CD4-positive, alpha-beta T cell treated with Interleukin-10 for 1 hour (primary cell): ENCODE results near the gene DPPA3.

Source experiments
- DNase-seq: peaks from one replicate; pipeline ENCODE4 v3.0.0-alpha.2; 2020

DPPA3 gene

GRCh38 chr12:7731486-7731885 is 20.3 kb downstream of the DPPA3 start:
- DNase-seq, result no peak

- no peak for DNase-seq
Measured at GRCh38 chr12:7732993-7733392, 21.8 kb downstream of the DPPA3 start.

DNA sequence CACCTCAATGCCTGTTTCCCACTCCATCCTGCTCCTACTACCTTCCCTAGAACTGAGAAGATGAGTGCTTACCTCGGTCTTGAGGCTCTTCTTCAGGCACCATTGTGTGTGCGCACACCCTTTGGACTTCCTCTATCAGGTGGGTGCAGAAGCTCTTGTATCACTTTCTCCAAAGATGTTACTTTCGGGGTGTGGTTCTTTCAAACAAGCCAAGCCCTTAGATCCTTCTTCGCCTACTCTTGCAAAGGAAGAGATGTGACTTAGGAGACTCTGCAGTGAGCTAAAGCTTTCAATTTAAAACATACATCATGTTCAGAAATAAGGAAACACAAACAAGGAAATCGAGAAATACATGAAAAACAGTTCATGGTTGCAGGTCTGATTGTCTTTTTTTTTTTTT is 36.0 kb downstream of the DPPA3 start, which contains the start of gene CLEC4C:
Gene CLEC4C (minus strand): TSS at position 130 of the 400 bp plus-strand sequence. CDS start 27 bp downstream, at position 103.
- no peak for DNase-seq

DNA sequence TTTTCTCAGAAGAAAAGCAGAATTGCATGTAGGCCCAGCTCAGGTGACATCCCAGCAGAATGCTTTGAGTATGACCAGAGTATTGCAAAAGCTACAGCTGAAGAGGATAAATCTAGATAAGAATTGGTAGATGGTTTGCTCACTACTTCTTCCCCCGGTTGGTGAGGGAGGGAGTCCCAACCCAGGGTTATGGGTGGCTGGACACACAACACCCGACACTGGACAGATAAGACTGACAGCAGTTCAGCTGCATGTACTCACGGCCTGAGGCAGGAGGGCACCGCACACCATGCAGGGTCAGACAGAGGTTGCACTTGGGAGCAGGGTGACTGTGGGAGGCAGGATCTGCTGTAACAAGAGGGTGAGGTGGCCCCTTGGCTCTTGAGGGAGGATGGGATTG is 37.6 kb downstream of the DPPA3 start:
- DNase-seq, result no peak

- no peak for DNase-seq
Measured at GRCh38 chr12:7749442-7749841, 38.2 kb downstream of the DPPA3 start.

GRCh38 chr12:7750350-7750749 is 39.1 kb downstream of the DPPA3 start:
- DNase-seq, result no peak

GRCh38 chr12:7751394-7751793 is 40.2 kb downstream of the DPPA3 start:
- DNase-seq, result no peak

DNA sequence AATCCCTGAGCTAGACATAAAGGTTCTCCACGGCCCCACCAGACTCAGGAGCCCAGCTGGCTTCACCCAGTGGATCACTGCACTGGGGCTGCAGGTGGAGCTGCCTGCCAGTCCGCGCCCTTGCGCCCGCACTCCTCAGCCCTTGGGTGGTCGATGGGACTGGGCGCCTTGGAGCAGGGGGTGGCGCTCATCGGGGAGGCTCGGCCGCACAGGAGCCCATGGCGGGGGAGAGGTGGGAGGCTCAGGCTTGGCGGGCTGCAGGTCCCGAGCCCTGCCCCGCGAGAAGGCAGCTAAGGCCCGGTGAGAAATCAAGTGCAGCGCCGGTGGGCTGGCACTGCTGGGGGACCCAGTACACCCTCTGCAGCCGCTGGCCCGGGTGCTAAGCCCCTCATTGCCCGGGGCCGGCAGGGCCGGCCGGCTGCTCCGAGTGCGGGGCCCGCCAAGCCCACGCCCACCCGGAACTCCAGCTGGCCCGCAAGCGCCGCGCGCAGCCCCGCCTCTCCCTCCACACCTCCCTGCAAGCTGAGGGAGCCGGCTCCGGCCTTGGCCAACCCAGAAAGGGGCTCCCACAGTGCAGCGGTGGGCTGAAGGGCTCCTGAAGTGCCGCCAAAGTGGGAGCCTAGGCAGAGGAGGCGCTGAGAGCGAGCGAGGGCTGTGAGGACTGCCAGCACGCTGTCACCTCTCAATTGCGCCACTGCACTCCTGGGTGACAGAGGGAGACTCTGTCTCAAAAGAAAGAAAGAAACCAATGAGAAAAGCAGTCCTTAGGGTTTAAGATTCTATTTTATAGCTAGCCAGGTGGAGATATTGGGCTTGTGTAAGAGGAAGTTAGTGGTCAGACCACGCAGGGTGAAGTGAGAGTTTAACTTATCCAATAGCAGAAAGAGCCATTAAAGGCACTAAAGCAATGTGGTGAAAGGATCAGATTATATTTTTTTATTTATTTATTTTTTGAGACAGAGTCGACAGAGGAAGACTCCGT is 41.0 kb downstream of the DPPA3 start:
- DNase-seq, result peak; percentile 20

DNA sequence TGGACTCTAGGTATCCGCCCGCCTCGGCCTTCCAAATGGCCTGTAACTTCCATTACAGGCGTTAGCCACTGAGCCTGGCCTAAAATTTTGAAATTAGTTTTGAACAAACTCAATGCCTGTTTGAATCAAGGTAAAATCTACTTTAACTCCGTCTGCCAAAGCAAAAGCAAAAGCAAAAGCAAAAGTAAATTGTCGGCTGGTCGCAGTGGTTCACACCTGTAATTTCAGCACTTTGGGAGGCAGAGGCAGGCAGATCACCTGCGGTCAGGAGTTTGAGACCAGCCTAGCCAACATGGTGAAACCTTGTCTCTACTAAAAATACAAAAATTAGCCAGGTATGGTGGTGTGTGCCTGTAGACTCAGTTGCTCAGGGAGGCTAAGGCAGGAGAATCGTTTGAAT is 44.4 kb downstream of the DPPA3 start:
- peak; percentile 43 for DNase-seq

DNA sequence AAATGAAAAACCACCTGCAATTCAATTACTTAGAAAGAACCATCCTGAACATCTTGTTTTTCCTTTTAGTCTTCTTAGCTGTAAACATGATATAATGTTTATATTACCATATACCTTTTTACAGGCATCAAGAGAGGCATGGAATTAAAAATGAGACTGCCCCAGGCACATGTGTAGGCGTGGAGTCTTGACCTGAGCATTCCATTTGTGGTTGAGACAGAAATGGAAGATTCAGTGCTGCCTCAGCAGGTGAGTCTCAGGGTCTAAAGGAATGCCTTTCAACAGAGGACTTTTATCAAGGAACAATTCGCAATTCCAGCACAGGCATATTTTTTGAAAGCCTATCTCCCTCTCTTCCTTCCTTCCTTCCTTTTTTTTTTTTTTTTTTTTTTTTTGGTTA is 45.8 kb downstream of the DPPA3 start:
- no peak for DNase-seq

DNA sequence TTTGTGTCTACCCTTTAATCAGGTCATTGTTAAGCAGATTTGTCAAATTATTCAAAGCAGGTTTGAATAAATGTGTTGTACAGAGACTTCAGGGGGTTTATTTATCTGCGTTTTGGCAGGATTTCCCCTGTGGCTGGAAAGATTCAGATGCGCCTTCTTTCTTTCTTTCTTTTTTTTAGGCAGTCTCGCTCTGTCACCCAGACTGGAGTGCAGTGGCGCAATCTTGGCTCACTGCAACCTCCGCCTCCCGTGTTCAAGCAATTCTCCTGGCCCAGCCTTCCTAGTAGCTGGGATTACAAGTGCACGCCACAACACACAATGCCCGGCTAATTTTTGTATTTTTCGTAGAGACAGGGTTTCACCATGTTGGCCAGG is 47.5 kb downstream of the DPPA3 start:
- no peak for DNase-seq
